T follicular helper cell (primary cell): Measurements from ENCODE around the gene MDFIC2.

Experiments
- DNase-seq: peaks from one replicate; pipeline ENCODE4 v3.0.0-alpha.2; 2020; ENCODE audit warnings: low read depth

MDFIC2 gene

GRCh38 chr3:70180664-70181063 lies 131.8 kb downstream of the MDFIC2 start:
- no peak for DNase-seq

DNA sequence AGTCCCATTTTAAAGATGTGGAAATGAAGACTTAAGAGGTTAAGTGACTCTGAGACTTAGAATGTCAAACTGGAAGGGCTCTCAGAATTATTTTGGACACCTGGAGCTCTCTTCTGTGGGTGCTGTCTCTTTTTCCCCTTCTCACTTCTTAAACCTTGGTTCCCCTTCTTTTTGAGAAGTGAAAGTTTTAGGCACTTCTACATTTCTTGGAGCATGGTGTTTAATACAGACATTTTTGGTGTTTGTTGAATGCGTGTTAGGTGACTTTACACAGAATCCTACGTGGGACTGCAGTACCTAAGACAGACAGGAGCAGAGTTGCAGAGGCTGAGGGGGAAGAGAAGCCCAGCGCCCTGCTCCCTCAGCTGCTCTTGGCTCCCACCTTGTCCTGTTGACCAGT lies 133.3 kb downstream of the MDFIC2 start:
- DNase-seq = no peak

- DNase-seq = no peak
These were observed 134.4 kb downstream of the MDFIC2 start for GRCh38 chr3:70177881-70178645.

- no peak for DNase-seq
These were observed 136.2 kb downstream of the MDFIC2 start for GRCh38 chr3:70176224-70176623.

GRCh38 chr3:70156808-70157207 lies 155.6 kb downstream of the MDFIC2 start:
- no peak for DNase-seq

- no peak for DNase-seq
These were observed 161.8 kb downstream of the MDFIC2 start for GRCh38 chr3:70150599-70150998.

- no peak for DNase-seq
These were observed 162.6 kb downstream of the MDFIC2 start for GRCh38 chr3:70149714-70150400.
